OCI-LY3 (cell line): Measurements from ENCODE around the gene NOD2.

Experiments
- EZH2phosphoT487 ChIP-seq: fragments of 200-600 bp; shearing (Covaris generic); IDR thresholded peaks from 2 replicates; pipeline ENCODE4 v1.6.1; 2018; ENCODE audit warnings: antibody characterized with exemption, mixed run types, low read depth
- TF ChIP-seq, protein P1 (sequence below): fragments of 200-600, 300-600 bp; sonication (generic); IDR thresholded peaks from 2 replicates; pipeline ENCODE4 v1.5.1; 2014; ENCODE audit warnings: antibody characterized with exemption, low read length, low read depth

DNA sequence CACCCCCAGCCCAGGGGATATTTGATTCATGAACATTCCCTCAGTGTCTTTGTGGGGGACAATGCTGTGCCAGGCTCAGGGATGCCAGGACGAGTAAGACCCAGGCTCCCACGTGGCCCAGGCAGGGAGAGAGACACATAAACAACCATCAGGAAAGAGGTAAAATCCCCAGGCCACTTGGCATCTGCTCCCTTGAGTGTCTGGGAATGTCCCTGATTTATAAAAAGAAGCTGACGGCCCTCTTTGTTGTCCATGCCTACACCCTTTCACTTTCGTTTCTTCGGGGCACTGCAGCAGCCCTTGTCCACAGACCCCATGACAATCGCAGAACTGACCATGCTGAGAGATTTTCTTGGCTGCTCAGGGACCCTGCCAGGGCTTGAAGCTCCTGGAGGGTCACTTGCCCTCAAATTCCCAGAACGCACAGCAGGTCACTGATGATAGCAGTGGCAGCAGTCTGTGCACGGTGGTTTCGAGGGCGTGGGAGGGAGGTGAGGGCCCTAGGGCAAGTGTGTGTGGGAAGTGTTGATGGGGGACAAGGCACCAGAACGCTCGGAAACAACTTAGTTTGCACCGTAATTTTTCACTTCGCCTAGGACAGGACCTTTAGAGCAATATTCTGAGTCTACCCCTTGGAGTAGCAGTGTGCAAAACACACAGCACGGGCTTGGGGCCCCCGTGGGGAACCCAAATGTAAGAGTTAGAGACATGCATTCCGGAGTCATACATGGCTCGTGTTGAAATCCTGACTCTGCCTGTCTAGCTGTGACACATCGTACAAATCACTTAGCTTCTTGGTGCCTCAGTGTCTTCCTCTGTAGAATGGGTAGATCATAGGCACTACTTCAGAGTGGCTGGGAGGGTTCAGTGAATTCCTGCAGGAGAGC, 4.7 kb downstream of the NOD2 start:
- TF ChIP-seq, protein P1, sequence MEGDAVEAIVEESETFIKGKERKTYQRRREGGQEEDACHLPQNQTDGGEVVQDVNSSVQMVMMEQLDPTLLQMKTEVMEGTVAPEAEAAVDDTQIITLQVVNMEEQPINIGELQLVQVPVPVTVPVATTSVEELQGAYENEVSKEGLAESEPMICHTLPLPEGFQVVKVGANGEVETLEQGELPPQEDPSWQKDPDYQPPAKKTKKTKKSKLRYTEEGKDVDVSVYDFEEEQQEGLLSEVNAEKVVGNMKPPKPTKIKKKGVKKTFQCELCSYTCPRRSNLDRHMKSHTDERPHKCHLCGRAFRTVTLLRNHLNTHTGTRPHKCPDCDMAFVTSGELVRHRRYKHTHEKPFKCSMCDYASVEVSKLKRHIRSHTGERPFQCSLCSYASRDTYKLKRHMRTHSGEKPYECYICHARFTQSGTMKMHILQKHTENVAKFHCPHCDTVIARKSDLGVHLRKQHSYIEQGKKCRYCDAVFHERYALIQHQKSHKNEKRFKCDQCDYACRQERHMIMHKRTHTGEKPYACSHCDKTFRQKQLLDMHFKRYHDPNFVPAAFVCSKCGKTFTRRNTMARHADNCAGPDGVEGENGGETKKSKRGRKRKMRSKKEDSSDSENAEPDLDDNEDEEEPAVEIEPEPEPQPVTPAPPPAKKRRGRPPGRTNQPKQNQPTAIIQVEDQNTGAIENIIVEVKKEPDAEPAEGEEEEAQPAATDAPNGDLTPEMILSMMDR, result no peak
- no peak for TF ChIP-seq EZH2phosphoT487
